DOHH2 (cell line): ENCODE results near the gene PGAP3.
A peak's percentile ranks its signal among the peaks of the same experiment; 100 is the strongest.

Experiments
- H3F3A ChIP-seq: fragments of 200-600 bp; sonication (generic), shearing (Covaris generic); 2 replicates; pipeline ENCODE4 v1.6.0; 2016; ENCODE audit warnings: antibody characterized with exemption, mild to moderate bottlenecking; ENCODE audit not compliant: control insufficient read depth, insufficient read depth
- H3K27ac ChIP-seq: fragments of 200-600 bp; sonication (generic); 2 replicates; pipeline ENCODE4 v1.5.1; 2014; ENCODE audit warnings: low read depth, mild to moderate bottlenecking, low read length, moderate library complexity
- H3K27me3 ChIP-seq: fragments of 200-600 bp; sonication (generic); 2 replicates; pipeline ENCODE4 v1.6.1; 2014; ENCODE audit warnings: mild to moderate bottlenecking, low read length, mixed read lengths; ENCODE audit not compliant: control insufficient read depth
- H3K36me3 ChIP-seq: fragments of 200-600 bp; sonication (generic); 2 replicates; pipeline ENCODE4 v1.6.1; 2014; ENCODE audit warnings: mild to moderate bottlenecking, low read length, moderate library complexity, mixed read lengths; ENCODE audit not compliant: control insufficient read depth
- H3K4me1 ChIP-seq: fragments of 200-600 bp; sonication (generic); 2 replicates; pipeline ENCODE4 v1.6.1; 2014; ENCODE audit warnings: mild to moderate bottlenecking, low read length, mixed read lengths; ENCODE audit not compliant: control insufficient read depth
- H3K4me2 ChIP-seq: fragments of 200-600 bp; sonication (generic); 2 replicates; pipeline ENCODE4 v1.6.0; 2014; ENCODE audit warnings: mild to moderate bottlenecking, low read length, moderate library complexity
- H3K4me3 ChIP-seq: fragments of 200-600 bp; sonication (generic); 2 replicates; pipeline ENCODE4 v1.5.1; 2014; ENCODE audit warnings: mild to moderate bottlenecking, low read length, mixed read lengths
- H3K79me2 ChIP-seq: fragments of 200-600 bp; sonication (generic); 2 replicates; pipeline ENCODE4 v1.6.1; 2014; ENCODE audit warnings: mild to moderate bottlenecking, low read length, mixed read lengths; ENCODE audit not compliant: control insufficient read depth
- H3K9me2 ChIP-seq: fragments of 200-600 bp; sonication (generic); replicated peaks from 2 replicates; pipeline ENCODE4 v1.6.1; 2014; ENCODE audit warnings: mild to moderate bottlenecking, low read length, mixed read lengths; ENCODE audit not compliant: control insufficient read depth
- H3K9me3 ChIP-seq: fragments of 200-600 bp; sonication (generic); 2 replicates; pipeline ENCODE4 v1.6.1; 2014; ENCODE audit warnings: antibody characterized with exemption, low read length, mixed read lengths; ENCODE audit not compliant: control insufficient read depth, insufficient read depth
- H4K20me1 ChIP-seq: fragments of 200-600 bp; sonication (generic); 2 replicates; pipeline ENCODE4 v1.6.0; 2014; ENCODE audit warnings: low read depth, mild to moderate bottlenecking, antibody characterized with exemption, low read length, moderate library complexity; ENCODE audit not compliant: control insufficient read depth, insufficient read depth
- CTCF ChIP-seq: fragments of 200-600 bp; sonication (generic); IDR thresholded peaks from one replicate; pipeline ENCODE4 v1.5.1; 2014; ENCODE audit warnings: antibody characterized with exemption, mild to moderate bottlenecking, low read depth, low read length; ENCODE audit not compliant: poor library complexity, severe bottlenecking
- EZH2phosphoT487 ChIP-seq: fragments of 200-600 bp; sonication (generic); IDR thresholded peaks from 2 replicates; pipeline ENCODE4 v1.6.1; 2017; ENCODE audit warnings: borderline replicate concordance, mild to moderate bottlenecking, antibody characterized with exemption, low read length, moderate library complexity, mixed read lengths

The PGAP3 gene

GRCh38 chr17:39672522-39673334, 15.1 kb downstream of the PGAP3 start:
- H3K4me1 ChIP-seq = peaks cover 53% of the 10 kb centered on the region
- no peak for TF ChIP-seq EZH2phosphoT487
- peak; percentile 56 for TF ChIP-seq CTCF
- no peak overlapping the region for H3K4me2 ChIP-seq
- no peaks in the 10 kb centered on the region for H3K9me2 ChIP-seq
- H3F3A ChIP-seq = no peaks in the 10 kb centered on the region; the same call in 1 of the 2 replicates
- H3K27ac ChIP-seq = no peak overlapping the region
- H3K79me2 ChIP-seq = no peaks in the 10 kb centered on the region
- H3K4me3 ChIP-seq = no peak overlapping the region
- H3K27me3 ChIP-seq = peaks cover 14% of the 10 kb centered on the region
- H3K36me3 ChIP-seq = no peaks in the 10 kb centered on the region
- no peaks in the 10 kb centered on the region for H3K9me3 ChIP-seq
- H4K20me1 ChIP-seq = no peaks in the 10 kb centered on the region

- TF ChIP-seq CTCF = peak; percentile 90
- TF ChIP-seq EZH2phosphoT487 = no peak
- Histone ChIP-seq H3K4me1 (peaks cover 47% of the 10 kb centered on the region), H3K79me2 (no peaks in the 10 kb centered on the region), H3K9me2 (no peaks in the 10 kb centered on the region), H3F3A (no peaks in the 10 kb centered on the region; the same call in 1 of the 2 replicates), H4K20me1 (no peaks in the 10 kb centered on the region), H3K27me3 (peaks cover 22% of the 10 kb centered on the region), H3K4me3 (0 out of 2 replicates have a peak overlapping the region, but pooled peaks have one; percentile 15), H3K27ac (no peak overlapping the region), H3K36me3 (no peaks in the 10 kb centered on the region), H3K4me2 (peak overlapping the region; percentile 55), H3K9me3 (no peaks in the 10 kb centered on the region)
Measured at GRCh38 chr17:39671651-39672521, 16.0 kb downstream of the PGAP3 start.

GRCh38 chr17:39670746-39671145, 17.1 kb downstream of the PGAP3 start:
- Histone ChIP-seq H3K36me3 (no peaks in the 10 kb centered on the region), H3K9me3 (no peaks in the 10 kb centered on the region), H3K4me2 (no peak overlapping the region), H3F3A (no peaks in the 10 kb centered on the region), H3K4me1 (peaks cover 36% of the 10 kb centered on the region), H4K20me1 (no peaks in the 10 kb centered on the region), H3K9me2 (no peaks in the 10 kb centered on the region), H3K27ac (no peak overlapping the region), H3K27me3 (peaks cover 29% of the 10 kb centered on the region), H3K4me3 (no peak overlapping the region), H3K79me2 (no peaks in the 10 kb centered on the region)
- TF ChIP-seq EZH2phosphoT487 = no peak
- TF ChIP-seq CTCF = no peak
